ENCODE data around the gene TRIO. TPM values are rescaled to one million over a fixed set of nuclear protein-coding genes. Genes with fewer than 3 reads are reported as not detected.

TRIO gene
- total and polyA plus RNA-seq, 2 of the 8 experiments (the other 6 are each of a cell fraction or from before 2014, with no cell fraction given), result 35.1 to 69.1 TPM

- TF ChIP-seq YY1 (IDR thresholded peaks at IDR 0.05; ENCODE audit: low read depth, low read length) (no peak), NANOG (IDR thresholded peaks at IDR 0.05; ENCODE audit: insufficient read depth, low read depth, low read length, poor library complexity, severe bottlenecking) (no peak), KDM1A (IDR thresholded peaks at IDR 0.05; ENCODE audit: borderline replicate concordance, low read length) (no peak), SRF (IDR thresholded peaks at IDR 0.05; ENCODE audit: low read depth, low read length) (no peak)
Measured at GRCh38 chr5:14200312-14200990, 57.3 kb downstream of the TRIO start (continued).
